ENCODE measurements around the gene ZAR1.

- no peak for TF ChIP-seq SUZ12 (IDR thresholded peaks at IDR 0.05)
- TF ChIP-seq SP1 (IDR thresholded peaks at IDR 0.05) = no peak
- TF ChIP-seq FOXM1 (IDR thresholded peaks at IDR 0.05; ENCODE audit: borderline replicate concordance) = no peak
- no peak for TF ChIP-seq BHLHE40 (IDR thresholded peaks at IDR 0.05; ENCODE audit: borderline replicate concordance)
- no peak for TF ChIP-seq FOXK2 (IDR thresholded peaks at IDR 0.05)
These were observed 39.3 kb upstream of the ZAR1 start for GRCh38 chr4:48450740-48451139.

All from HEK293T (cell line).